ENCODE data around the gene PPIP5K2.
"Not testable (repeated sequence)": the region's sequence is repeated elsewhere in the genome, so short reads cannot be mapped to it uniquely, and the experiment has no call there.

Gene PPIP5K2

GRCh38 chr5:103119765-103120606 lies at the start of gene PPIP5K2, which contains the start of gene GIN1:
Gene PPIP5K2, plus strand, starts transcription at chr5:103120301. Its CDS starts 9,289 bp downstream, at chr5:103129590.
Gene GIN1, minus strand, starts transcription at chr5:103120138. Its CDS starts 11,431 bp downstream, at chr5:103108707.
- peak; percentile 87 to 97 (median 92) for DNase-seq

- not testable (repeated sequence) for DNase-seq
Measured at GRCh38 chr5:103073500-103073899, 46.6 kb upstream of the PPIP5K2 start.

GRCh38 chr5:103075442-103075841 lies 44.7 kb upstream of the PPIP5K2 start:
- no peak for DNase-seq

GRCh38 chr5:103079796-103080195 lies 40.3 kb upstream of the PPIP5K2 start:
- DNase-seq = no peak

GRCh38 chr5:103086547-103086946 lies 33.6 kb upstream of the PPIP5K2 start:
- DNase-seq = no peak

GRCh38 chr5:103089272-103089671 lies 30.8 kb upstream of the PPIP5K2 start:
- no peak for DNase-seq

- no peak for DNase-seq
Measured at GRCh38 chr5:103090791-103091190, 29.3 kb upstream of the PPIP5K2 start.

GRCh38 chr5:103092676-103093075 lies 27.4 kb upstream of the PPIP5K2 start:
- DNase-seq = no peak

- DNase-seq = no peak
Measured at GRCh38 chr5:103093727-103094126, 26.4 kb upstream of the PPIP5K2 start.

GRCh38 chr5:103094737-103095136 lies 25.4 kb upstream of the PPIP5K2 start:
- no peak for DNase-seq

GRCh38 chr5:103098993-103099392 lies 21.1 kb upstream of the PPIP5K2 start:
- no peak for DNase-seq

GRCh38 chr5:103101079-103101750 lies 18.9 kb upstream of the PPIP5K2 start:
- DNase-seq = no peak

GRCh38 chr5:103102234-103102633 lies 17.9 kb upstream of the PPIP5K2 start:
- no peak for DNase-seq

- no peak for DNase-seq
Measured at GRCh38 chr5:103108086-103108485, 12.0 kb upstream of the PPIP5K2 start.

GRCh38 chr5:103109277-103109676 lies 10.8 kb upstream of the PPIP5K2 start:
- no peak for DNase-seq

GRCh38 chr5:103110403-103110802 lies 9.7 kb upstream of the PPIP5K2 start:
- DNase-seq = no peak

GRCh38 chr5:103111468-103111867 lies 8.6 kb upstream of the PPIP5K2 start:
- DNase-seq = no peak

- DNase-seq = no peak
Measured at GRCh38 chr5:103112910-103113309, 7.2 kb upstream of the PPIP5K2 start.

GRCh38 chr5:103114440-103114839 lies 5.7 kb upstream of the PPIP5K2 start:
- DNase-seq = no peak

GRCh38 chr5:103117471-103117991 lies 2.6 kb upstream of the PPIP5K2 start:
- no peak for DNase-seq

- DNase-seq = no peak
Measured at GRCh38 chr5:103119070-103119764, 884 bp upstream of the PPIP5K2 start.

- no peak for DNase-seq
Measured at GRCh38 chr5:103120607-103121200, 603 bp downstream of the PPIP5K2 start.

- no peak for DNase-seq
Measured at GRCh38 chr5:103122242-103122641, 2.1 kb downstream of the PPIP5K2 start.

All from activated CD4-positive, CD25-positive, alpha-beta regulatory T cell (primary cell).